PFSK-1 (cell line): ENCODE results near the gene PIK3C3.

Experiments
- FOXP2 ChIP-seq: optimal IDR thresholded peaks from 2 replicates; pipeline ENCODE3; 2011; ENCODE audit warnings: borderline replicate concordance, control low read depth, inconsistent platforms; ENCODE audit not compliant: insufficient read depth; ENCODE audit errors: extremely low read length, extremely low read depth
- POLR2AphosphoS5 ChIP-seq: IDR thresholded peaks from 2 replicates; pipeline ENCODE4 v1.6.1; 2012; ENCODE audit warnings: low read depth, mild to moderate bottlenecking, control low read depth, low read length, moderate library complexity
- REST ChIP-seq, 2 experiments: IDR thresholded peaks; 2 replicates each; pipeline versions ENCODE4 v1.6.1 to v1.8.0; 2011 to 2012; ENCODE audit warnings: low read depth in 2 of 2, low read length in 2 of 2, control low read depth in 1 of 2, inconsistent platforms in 1 of 2, mild to moderate bottlenecking in 1 of 2, moderate library complexity in 1 of 2; ENCODE audit not compliant: insufficient read depth in 1 of 2
- SIN3A ChIP-seq: IDR thresholded peaks from 2 replicates; pipeline ENCODE4 v1.6.1; 2012; ENCODE audit warnings: mild to moderate bottlenecking, low read length, moderate library complexity, borderline replicate concordance; ENCODE audit not compliant: insufficient read depth
- TAF1 ChIP-seq: IDR thresholded peaks from 2 replicates; pipeline ENCODE4 v1.6.1; 2012; ENCODE audit warnings: low read length, control low read depth, borderline replicate concordance; ENCODE audit not compliant: insufficient read depth

GRCh38 chr18:41949206-41949920 lies 5.7 kb upstream of the PIK3C3 start:
- TF ChIP-seq POLR2AphosphoS5 (no peak), SIN3A (no peak), REST (IDR thresholded peaks at IDR 0.05; ENCODE audit: insufficient read depth in 1 of 2, low read depth in 2 of 2, low read length in 2 of 2) (no peak), TAF1 (no peak), FOXP2 (no peak)
